Mesenchymal stem cell (in vitro differentiated cells and primary cell): ENCODE data around the gene BCL2.
A peak's percentile ranks its signal among the peaks of the same experiment; 100 is the strongest.

Source experiments
- DNase-seq: peaks from one replicate; pipeline ENCODE4 v3.0.0-alpha.2; 2013
- H2AFZ ChIP-seq: one replicate; pipeline ENCODE4 v1.6.1; 2013; ENCODE audit warnings: low read depth, mild to moderate bottlenecking, control low read depth, inconsistent platforms, low read length, moderate library complexity
- H2AK5ac ChIP-seq: 2 replicates; pipeline ENCODE4 v1.6.1; 2013; ENCODE audit warnings: low read length, moderate library complexity, mild to moderate bottlenecking, inconsistent platforms; ENCODE audit not compliant: severe bottlenecking
- H2BK120ac ChIP-seq: one replicate; pipeline ENCODE4 v1.6.1; 2013; ENCODE audit warnings: low read depth, mild to moderate bottlenecking, inconsistent platforms, low read length, moderate library complexity
- H2BK12ac ChIP-seq, 2 experiments: one replicate each; pipeline ENCODE4 v1.6.1; 2013; ENCODE audit warnings: inconsistent platforms in 2 of 2, low read length in 2 of 2, mild to moderate bottlenecking in 2 of 2, moderate library complexity in 2 of 2, control low read depth in 1 of 2
- H2BK15ac ChIP-seq: one replicate; pipeline ENCODE4 v1.6.1; 2013; ENCODE audit warnings: mild to moderate bottlenecking, low read depth, inconsistent platforms; ENCODE audit not compliant: poor library complexity, severe bottlenecking
- H2BK5ac ChIP-seq: 2 replicates; pipeline ENCODE4 v1.6.1; 2013; ENCODE audit warnings: low read depth, mild to moderate bottlenecking, low read length, control low read depth, inconsistent platforms; ENCODE audit not compliant: poor library complexity, severe bottlenecking
- H3K14ac ChIP-seq, 2 experiments: one replicate each; pipeline ENCODE4 v1.6.1; 2013; ENCODE audit warnings: inconsistent platforms in 2 of 2, low read length in 2 of 2, control low read depth in 1 of 2, mild to moderate bottlenecking in 1 of 2, moderate library complexity in 1 of 2
- H3K18ac ChIP-seq, 2 experiments: one replicate each; pipeline ENCODE4 v1.6.1; 2013; ENCODE audit warnings: inconsistent platforms in 2 of 2, low read length in 2 of 2, control low read depth in 1 of 2, low read depth in 1 of 2, mild to moderate bottlenecking in 1 of 2
- H3K23ac ChIP-seq, 2 experiments: one replicate each; pipeline ENCODE4 v1.6.1; 2013; ENCODE audit warnings: inconsistent platforms in 2 of 2, low read length in 2 of 2, mild to moderate bottlenecking in 2 of 2, moderate library complexity in 2 of 2, control low read depth in 1 of 2
- H3K27ac ChIP-seq: 2 replicates; pipeline ENCODE4 v1.5.1; 2013; ENCODE audit warnings: mild to moderate bottlenecking, moderate library complexity, low read length, control low read depth, inconsistent platforms; ENCODE audit not compliant: poor library complexity, severe bottlenecking
- H3K27me3 ChIP-seq, 2 experiments: 2 replicates each; pipeline versions ENCODE4 v1.6.1 to v1.7.0; 2013; ENCODE audit warnings: low read length in 2 of 2, mild to moderate bottlenecking in 2 of 2, moderate library complexity in 2 of 2, control low read depth in 1 of 2, inconsistent platforms in 1 of 2; ENCODE audit not compliant: control insufficient read depth in 1 of 2, insufficient read depth in 1 of 2
- H3K36me3 ChIP-seq, 2 experiments: 2 replicates each; pipeline versions ENCODE4 v1.6.1 to v1.7.0; 2013; ENCODE audit warnings: low read length in 2 of 2, control low read depth in 1 of 2, inconsistent platforms in 1 of 2, low read depth in 1 of 2, mild to moderate bottlenecking in 1 of 2; ENCODE audit not compliant: insufficient read depth in 2 of 2, control insufficient read depth in 1 of 2
- H3K4ac ChIP-seq, 2 experiments: one replicate each; pipeline ENCODE4 v1.6.1; 2013; ENCODE audit warnings: inconsistent platforms in 2 of 2, low read length in 2 of 2, mild to moderate bottlenecking in 2 of 2, moderate library complexity in 2 of 2, control low read depth in 1 of 2, low read depth in 1 of 2
- H3K4me1 ChIP-seq: 2 replicates; pipeline ENCODE4 v1.6.1; 2013; ENCODE audit warnings: low read depth, low read length, control low read depth; ENCODE audit not compliant: control insufficient read depth, insufficient read depth
- H3K4me2 ChIP-seq: 2 replicates; pipeline ENCODE4 v1.6.1; 2013; ENCODE audit warnings: low read length, mild to moderate bottlenecking, inconsistent platforms; ENCODE audit not compliant: poor library complexity, severe bottlenecking
- H3K4me3 ChIP-seq, 2 experiments: 2 replicates each; pipeline versions ENCODE4 v1.5.1 to v1.7.0; 2013; ENCODE audit warnings: low read length in 2 of 2, mild to moderate bottlenecking in 2 of 2, control low read depth in 1 of 2, low read depth in 1 of 2; ENCODE audit not compliant: insufficient read depth in 1 of 2
- H3K79me1 ChIP-seq: replicated peaks from 2 replicates; pipeline ENCODE4 v1.6.1; 2013; ENCODE audit warnings: mild to moderate bottlenecking, control low read depth, low read length, inconsistent platforms; ENCODE audit not compliant: poor library complexity, severe bottlenecking
- H3K9ac ChIP-seq: 2 replicates; pipeline ENCODE4 v1.7.0; 2013; ENCODE audit warnings: mild to moderate bottlenecking, low read length, moderate library complexity
- H3K9me3 ChIP-seq: 2 replicates; pipeline ENCODE4 v1.7.0; 2013; ENCODE audit warnings: mild to moderate bottlenecking, low read length; ENCODE audit not compliant: control insufficient read depth
- H4K8ac ChIP-seq: one replicate; pipeline ENCODE4 v1.6.1; 2013; ENCODE audit warnings: inconsistent platforms, mild to moderate bottlenecking, low read length, moderate library complexity
- H4K91ac ChIP-seq: one replicate; pipeline ENCODE4 v1.6.1; 2013; ENCODE audit warnings: mild to moderate bottlenecking, low read length, inconsistent platforms
- WGBS: methylation state at CpG from one replicate; pipeline ENCODE4 v1.1.7; 2013; ENCODE audit warnings: mixed read lengths; 5-methylcytosine and 5-hydroxymethylcytosine counted together

BCL2 gene

GRCh38 chr18:63097178-63097577, 222.4 kb downstream of the BCL2 start:
- Histone ChIP-seq H3K9me3 (no peaks in the 10 kb centered on the region), H2AK5ac (no peak overlapping the region), H4K91ac (no peak overlapping the region), H2BK12ac (no peak overlapping the region), H2BK120ac (no peak overlapping the region), H3K4me3 (no peak overlapping the region), H3K9ac (no peak overlapping the region), H3K14ac (no peak overlapping the region), H3K27me3 (peaks cover 5 to 54% of the 10 kb centered on the region in 2 experiments), H3K79me1 (no peaks in the 10 kb centered on the region), H3K18ac (no peak overlapping the region), H3K36me3 (no peaks in the 10 kb centered on the region), H2AFZ (no peak overlapping the region), H2BK5ac (no peak overlapping the region), H3K4me2 (no peak overlapping the region), H4K8ac (no peak overlapping the region), H2BK15ac (no peak overlapping the region), H3K4me1 (peaks cover 6% of the 10 kb centered on the region), H3K27ac (no peak overlapping the region), H3K4ac (no peak overlapping the region), H3K23ac (no peak overlapping the region)
- 38% methylated on average over 9 of the region's 10 CpGs for WGBS
- no peak for DNase-seq

DNA sequence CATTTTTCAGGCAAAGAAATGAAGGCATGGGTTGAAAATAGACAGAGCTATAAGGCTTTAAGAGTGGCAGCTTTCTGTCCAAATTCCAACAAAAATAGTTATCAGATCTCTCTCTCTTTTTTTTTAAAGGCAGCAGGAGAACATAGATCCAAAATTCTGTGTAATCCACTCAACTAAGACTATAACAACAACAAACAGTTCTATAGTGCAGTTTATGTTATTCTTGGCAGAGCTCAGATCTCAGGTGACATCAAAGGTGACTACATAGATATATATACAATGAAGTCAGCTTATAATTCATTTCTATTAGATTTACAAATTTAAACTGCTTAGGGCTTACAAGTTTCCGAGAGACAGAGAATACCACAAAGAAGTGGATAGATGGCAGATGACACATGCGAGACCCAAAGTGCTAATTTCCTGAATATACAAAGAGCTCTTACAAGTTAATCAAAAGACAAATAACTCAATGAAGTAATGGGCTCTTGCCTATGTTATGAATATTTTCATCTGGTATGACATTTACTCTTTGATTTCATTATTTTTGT, 223.2 kb downstream of the BCL2 start:
- no CpG with 5 or more reads among the region's 2 CpGs for WGBS
- no peak overlapping the region for H3K9ac ChIP-seq
- H3K79me1 ChIP-seq = no peaks in the 10 kb centered on the region
- no peak overlapping the region for H2BK12ac ChIP-seq
- no peaks in the 10 kb centered on the region for H3K36me3 ChIP-seq
- H2AK5ac ChIP-seq = no peak overlapping the region
- H2BK120ac ChIP-seq = no peak overlapping the region
- no peak overlapping the region for H2BK15ac ChIP-seq
- no peak for DNase-seq
- H3K18ac ChIP-seq = no peak overlapping the region
- H3K27ac ChIP-seq = no peak overlapping the region
- peaks cover 6% of the 10 kb centered on the region for H3K4me1 ChIP-seq
- no peak overlapping the region for H3K14ac ChIP-seq
- H3K27me3 ChIP-seq = peaks cover 2 to 49% of the 10 kb centered on the region in 2 experiments
- no peaks in the 10 kb centered on the region for H3K9me3 ChIP-seq
- H4K91ac ChIP-seq = no peak overlapping the region
- no peak overlapping the region for H4K8ac ChIP-seq
- no peak overlapping the region for H2BK5ac ChIP-seq
- H3K23ac ChIP-seq = no peak overlapping the region
- no peak overlapping the region for H3K4me3 ChIP-seq
- no peak overlapping the region for H3K4me2 ChIP-seq
- H3K4ac ChIP-seq = no peak overlapping the region
- H2AFZ ChIP-seq = no peak overlapping the region

DNA sequence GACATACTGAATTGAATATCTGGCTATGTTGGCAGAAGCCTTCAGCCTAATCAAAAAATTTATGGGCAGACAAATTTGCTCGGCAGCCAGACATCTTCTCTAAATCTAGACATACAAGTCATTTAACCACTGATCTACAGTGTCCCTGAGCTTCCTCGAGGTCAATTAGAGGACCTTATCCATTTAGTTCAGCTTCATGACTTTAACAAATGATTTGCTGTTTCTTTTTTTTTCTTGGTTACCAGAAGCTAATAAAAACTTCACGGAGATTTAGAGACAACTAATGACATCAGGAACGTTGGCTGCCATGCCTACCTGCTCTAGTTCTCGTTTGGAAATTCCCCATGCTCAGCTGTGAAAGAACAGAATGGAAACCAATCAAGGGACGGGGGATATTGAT, 223.8 kb downstream of the BCL2 start:
- no peak overlapping the region for H3K4ac ChIP-seq
- no peak overlapping the region for H3K4me2 ChIP-seq
- no peaks in the 10 kb centered on the region for H3K79me1 ChIP-seq
- no peak overlapping the region for H2BK15ac ChIP-seq
- no peaks in the 10 kb centered on the region for H3K36me3 ChIP-seq
- peaks cover 0 to 43% of the 10 kb centered on the region in 2 experiments for H3K27me3 ChIP-seq
- no peak overlapping the region for H2BK5ac ChIP-seq
- H3K4me1 ChIP-seq = peaks cover 6% of the 10 kb centered on the region
- no peak overlapping the region for H3K23ac ChIP-seq
- no peak for DNase-seq
- H3K14ac ChIP-seq = no peak overlapping the region
- no peak overlapping the region for H3K27ac ChIP-seq
- 32% methylated on average over 6 of the region's 6 CpGs for WGBS
- no peak overlapping the region for H3K9ac ChIP-seq
- no peak overlapping the region for H2AK5ac ChIP-seq
- H4K91ac ChIP-seq = no peak overlapping the region
- no peak overlapping the region for H2BK12ac ChIP-seq
- no peak overlapping the region for H3K4me3 ChIP-seq
- no peak overlapping the region for H3K18ac ChIP-seq
- no peak overlapping the region for H2BK120ac ChIP-seq
- H3K9me3 ChIP-seq = no peaks in the 10 kb centered on the region
- H2AFZ ChIP-seq = no peak overlapping the region
- H4K8ac ChIP-seq = no peak overlapping the region

DNA sequence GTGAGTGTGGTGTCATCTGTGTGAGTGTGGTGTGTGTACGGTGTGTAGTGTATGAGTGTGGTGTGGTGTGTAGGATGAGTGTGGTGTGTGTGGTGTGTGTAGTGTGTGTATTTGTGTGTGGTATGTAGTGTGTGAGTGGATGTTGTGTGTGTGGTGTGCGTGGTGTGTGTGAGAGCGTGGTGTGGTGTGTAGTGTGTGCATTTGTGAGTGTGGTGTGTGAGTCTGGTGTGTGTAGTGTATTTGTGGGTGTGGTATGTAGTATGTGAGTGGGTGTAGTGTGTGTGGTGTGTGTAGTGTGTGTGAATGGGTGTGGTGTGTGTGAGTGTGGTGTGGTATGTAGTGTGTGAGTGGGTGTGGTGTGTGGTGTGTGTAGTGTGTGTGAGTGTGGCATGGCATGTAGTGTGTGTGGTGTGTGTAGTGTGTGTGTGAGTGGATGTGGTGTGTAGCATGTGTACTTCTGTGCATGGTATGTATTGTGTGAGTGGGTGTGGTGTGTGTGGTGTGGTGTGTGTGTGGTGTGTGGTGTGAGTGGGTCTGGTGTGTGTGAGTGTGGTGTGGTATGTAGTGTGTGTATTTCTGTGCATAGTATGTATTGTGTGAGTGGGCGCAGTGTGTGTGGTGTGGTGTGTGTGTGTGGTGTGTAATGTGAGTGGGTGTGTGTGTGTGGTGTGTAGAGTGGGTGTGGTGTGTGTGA, 227.8 kb downstream of the BCL2 start:
- no peak overlapping the region for H2BK15ac ChIP-seq
- no peak overlapping the region for H3K23ac ChIP-seq
- H3K27me3 ChIP-seq = peaks cover 0 to 46% of the 10 kb centered on the region in 2 experiments
- no peak overlapping the region for H3K27ac ChIP-seq
- H3K9ac ChIP-seq = no peak overlapping the region
- peak overlapping the region; percentile 59 for H4K91ac ChIP-seq
- H4K8ac ChIP-seq = no peak overlapping the region
- H3K4me2 ChIP-seq = no peak overlapping the region
- no peaks in the 10 kb centered on the region for H3K36me3 ChIP-seq
- H3K4me1 ChIP-seq = no peaks in the 10 kb centered on the region
- no peaks in the 10 kb centered on the region for H3K79me1 ChIP-seq
- no peak overlapping the region for H3K18ac ChIP-seq
- H2AFZ ChIP-seq = no peak overlapping the region
- H2BK12ac ChIP-seq = no peak overlapping the region
- DNase-seq = no peak
- no peak overlapping the region for H2BK120ac ChIP-seq
- H3K14ac ChIP-seq = peak overlapping the region in 1 of 2 experiments; percentile 15
- H3K4me3 ChIP-seq = no peak overlapping the region
- WGBS = 97% methylated on average over 4 of the region's 4 CpGs
- H3K9me3 ChIP-seq = no peaks in the 10 kb centered on the region
- no peak overlapping the region for H3K4ac ChIP-seq
- H2AK5ac ChIP-seq = no peak overlapping the region
- no peak overlapping the region for H2BK5ac ChIP-seq
